ENCODE data around the gene PDF. TPM values are rescaled to one million over a fixed set of nuclear protein-coding genes. Genes with fewer than 3 reads are reported as not detected.
A peak's percentile ranks its signal among the peaks of the same experiment; 100 is the strongest.

PDF gene
- total and polyA plus RNA-seq, 4 donors = 16.8 to 31.3 (median 23.1) TPM

DNA sequence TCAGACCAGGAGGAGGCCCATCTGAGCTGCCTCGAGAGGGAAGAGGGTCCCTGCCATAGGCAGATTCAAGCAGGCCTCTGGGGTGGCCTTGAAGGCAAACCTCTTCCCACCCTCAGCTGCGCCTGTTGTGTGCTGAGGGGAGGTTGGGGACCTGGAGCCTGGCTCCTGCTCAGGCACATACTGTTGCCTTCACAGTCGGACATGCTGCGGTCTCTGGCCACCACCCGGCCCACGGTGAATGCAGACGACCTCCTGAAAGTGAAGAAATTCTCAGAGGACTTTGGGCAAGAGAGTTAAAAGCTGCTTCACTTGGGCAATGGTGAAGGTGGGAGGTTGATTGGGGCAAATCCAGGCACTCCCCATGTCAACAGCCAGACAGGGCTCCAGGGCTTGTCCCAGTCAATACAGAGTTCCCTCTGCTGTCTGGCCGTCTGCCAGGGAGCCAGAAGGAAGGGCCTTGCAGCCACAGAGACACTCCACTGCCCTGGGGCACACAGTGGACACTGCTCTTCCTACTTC, 6.3 kb downstream of the PDF start:
- WGBS = 43% methylated on average over 8 of the region's 8 CpGs
- H3K9me3 ChIP-seq (ENCODE audit: control insufficient read depth in 4 of 4, low read length in 3 of 4) = no peaks in the 10 kb centered on the region
- peaks cover 18 to 65% (median 52%) of the 10 kb centered on the region in 4 donors for H3K4me1 ChIP-seq (ENCODE audit: control insufficient read depth in 4 of 4, insufficient read depth in 4 of 4, low read length in 3 of 4)
- H3K27ac ChIP-seq (ENCODE audit: low read depth in 1 of 2, low read length in 2 of 2) = peak overlapping the region; percentile 60 to 87
- H3K4me3 ChIP-seq (ENCODE audit: low read depth in 1 of 3, low read length in 3 of 3) = no peak overlapping the region
- TF ChIP-seq HNF4G (IDR thresholded peaks at IDR 0.05) = peak; percentile 69
- TF ChIP-seq JUND (IDR thresholded peaks at IDR 0.05) = peak in 1 of 2 donors; percentile 16
- TF ChIP-seq CTCF (IDR thresholded peaks at IDR 0.05; ENCODE audit: low read depth, low read length, missing input control) = no peak
- peak; percentile 14 to 33 for TF ChIP-seq RAD21 (IDR thresholded peaks at IDR 0.05)
- TF ChIP-seq YY1 (IDR thresholded peaks at IDR 0.05) = peak; percentile 50
- peak; percentile 83 to 89 for TF ChIP-seq HNF4A (conservative IDR thresholded peaks at IDR 0.05)
- TF ChIP-seq SP1 (IDR thresholded peaks at IDR 0.05) = peak; percentile 89
- peak; percentile 77 for TF ChIP-seq FOXA2 (IDR thresholded peaks at IDR 0.05)
- no peak for TF ChIP-seq ATF3 (IDR thresholded peaks at IDR 0.05)
- TF ChIP-seq NR2F2 (IDR thresholded peaks at IDR 0.05) = peak; percentile 38
- TF ChIP-seq RXRA (IDR thresholded peaks at IDR 0.05) = peak; percentile 77 to 83
- TF ChIP-seq TAF1 (conservative IDR thresholded peaks at IDR 0.05) = no peak
- TF ChIP-seq, protein P1, sequence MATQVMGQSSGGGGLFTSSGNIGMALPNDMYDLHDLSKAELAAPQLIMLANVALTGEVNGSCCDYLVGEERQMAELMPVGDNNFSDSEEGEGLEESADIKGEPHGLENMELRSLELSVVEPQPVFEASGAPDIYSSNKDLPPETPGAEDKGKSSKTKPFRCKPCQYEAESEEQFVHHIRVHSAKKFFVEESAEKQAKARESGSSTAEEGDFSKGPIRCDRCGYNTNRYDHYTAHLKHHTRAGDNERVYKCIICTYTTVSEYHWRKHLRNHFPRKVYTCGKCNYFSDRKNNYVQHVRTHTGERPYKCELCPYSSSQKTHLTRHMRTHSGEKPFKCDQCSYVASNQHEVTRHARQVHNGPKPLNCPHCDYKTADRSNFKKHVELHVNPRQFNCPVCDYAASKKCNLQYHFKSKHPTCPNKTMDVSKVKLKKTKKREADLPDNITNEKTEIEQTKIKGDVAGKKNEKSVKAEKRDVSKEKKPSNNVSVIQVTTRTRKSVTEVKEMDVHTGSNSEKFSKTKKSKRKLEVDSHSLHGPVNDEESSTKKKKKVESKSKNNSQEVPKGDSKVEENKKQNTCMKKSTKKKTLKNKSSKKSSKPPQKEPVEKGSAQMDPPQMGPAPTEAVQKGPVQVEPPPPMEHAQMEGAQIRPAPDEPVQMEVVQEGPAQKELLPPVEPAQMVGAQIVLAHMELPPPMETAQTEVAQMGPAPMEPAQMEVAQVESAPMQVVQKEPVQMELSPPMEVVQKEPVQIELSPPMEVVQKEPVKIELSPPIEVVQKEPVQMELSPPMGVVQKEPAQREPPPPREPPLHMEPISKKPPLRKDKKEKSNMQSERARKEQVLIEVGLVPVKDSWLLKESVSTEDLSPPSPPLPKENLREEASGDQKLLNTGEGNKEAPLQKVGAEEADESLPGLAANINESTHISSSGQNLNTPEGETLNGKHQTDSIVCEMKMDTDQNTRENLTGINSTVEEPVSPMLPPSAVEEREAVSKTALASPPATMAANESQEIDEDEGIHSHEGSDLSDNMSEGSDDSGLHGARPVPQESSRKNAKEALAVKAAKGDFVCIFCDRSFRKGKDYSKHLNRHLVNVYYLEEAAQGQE (IDR thresholded peaks at IDR 0.05) = no peak
- TF ChIP-seq, protein P2, sequence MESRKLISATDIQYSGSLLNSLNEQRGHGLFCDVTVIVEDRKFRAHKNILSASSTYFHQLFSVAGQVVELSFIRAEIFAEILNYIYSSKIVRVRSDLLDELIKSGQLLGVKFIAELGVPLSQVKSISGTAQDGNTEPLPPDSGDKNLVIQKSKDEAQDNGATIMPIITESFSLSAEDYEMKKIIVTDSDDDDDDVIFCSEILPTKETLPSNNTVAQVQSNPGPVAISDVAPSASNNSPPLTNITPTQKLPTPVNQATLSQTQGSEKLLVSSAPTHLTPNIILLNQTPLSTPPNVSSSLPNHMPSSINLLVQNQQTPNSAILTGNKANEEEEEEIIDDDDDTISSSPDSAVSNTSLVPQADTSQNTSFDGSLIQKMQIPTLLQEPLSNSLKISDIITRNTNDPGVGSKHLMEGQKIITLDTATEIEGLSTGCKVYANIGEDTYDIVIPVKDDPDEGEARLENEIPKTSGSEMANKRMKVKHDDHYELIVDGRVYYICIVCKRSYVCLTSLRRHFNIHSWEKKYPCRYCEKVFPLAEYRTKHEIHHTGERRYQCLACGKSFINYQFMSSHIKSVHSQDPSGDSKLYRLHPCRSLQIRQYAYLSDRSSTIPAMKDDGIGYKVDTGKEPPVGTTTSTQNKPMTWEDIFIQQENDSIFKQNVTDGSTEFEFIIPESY (IDR thresholded peaks at IDR 0.05) = peak; percentile 37
- no peak for TF ChIP-seq GABPA (IDR thresholded peaks at IDR 0.05 in 1 of 2, conservative IDR thresholded peaks at IDR 0.05 in 1 of 2)
- TF ChIP-seq MAX (IDR thresholded peaks at IDR 0.05) = peak; percentile 20
- TF ChIP-seq EGR1 (IDR thresholded peaks at IDR 0.05; ENCODE audit: low read depth in 2 of 2) = no peak
- TF ChIP-seq FOXA1 (IDR thresholded peaks at IDR 0.05) = peak; percentile 75
- H3K36me3 ChIP-seq (ENCODE audit: control insufficient read depth in 4 of 4, insufficient read depth in 3 of 4, low read depth in 1 of 4, low read length in 3 of 4) = peaks cover 18 to 50% (median 33%) of the 10 kb centered on the region in 4 donors
- H3K27me3 ChIP-seq (ENCODE audit: control insufficient read depth in 4 of 4, insufficient read depth in 4 of 4, low read length in 3 of 4) = no peaks in the 10 kb centered on the region
- H3K9ac ChIP-seq (ENCODE audit: low read depth in 1 of 2, low read length in 2 of 2) = peak overlapping the region in 1 of 2 donors; percentile 5
- DNase-seq (ENCODE audit: low spot score) = peak; percentile 58

Measured in liver (tissue), 9 donors.